ENCODE data around the gene RASL10B. TPM values are rescaled to one million over a fixed set of nuclear protein-coding genes. Genes with fewer than 3 reads are reported as not detected.
"Not testable (repeated sequence)": the region's sequence is repeated elsewhere in the genome, so short reads cannot be mapped to it uniquely, and the experiment has no call there.

Gene RASL10B
- total RNA-seq, 3 donors from 2014 or later, result 0.65 to 4.6 TPM; not detected in 1

GRCh38 chr17:35747540-35748017, 16.1 kb downstream of the RASL10B start:
- no peak overlapping the region for H3K4me3 ChIP-seq
- DNase-seq (peak in 2 of 3 donors; percentile 76 to 90), ATAC-seq (peak; percentile 86)
- peak; percentile 60 for TF ChIP-seq CTCF (IDR thresholded peaks at IDR 0.05)
- no peaks in the 10 kb centered on the region for H3K36me3 ChIP-seq (ENCODE audit: low read depth)
- no peaks in the 10 kb centered on the region for H3K9me3 ChIP-seq
- no peaks in the 10 kb centered on the region for H3K4me1 ChIP-seq (ENCODE audit: low read depth)
- intact Hi-C loops (cut with DNase I, micrococcal nuclease), result loop anchor here in 1 of 2 donors (5.0 to 10.0 kb wide), 2 partner anchors 143 to 435 kb away; no protein-coding TSS in a partner anchor

GRCh38 chr17:35748341-35748841, 17.0 kb downstream of the RASL10B start:
- intact Hi-C loops (cut with DNase I, micrococcal nuclease), result loop anchor here in 1 of 2 donors (5.0 to 10.0 kb wide), 2 partner anchors 144 to 436 kb away; no protein-coding TSS in a partner anchor
- Histone ChIP-seq H3K4me1 (ENCODE audit: low read depth) (no peaks in the 10 kb centered on the region), H3K9me3 (no peaks in the 10 kb centered on the region), H3K4me3 (no peak overlapping the region), H3K36me3 (ENCODE audit: low read depth) (no peaks in the 10 kb centered on the region)
- ATAC-seq, result peak; percentile 45
- no peak for TF ChIP-seq CTCF (IDR thresholded peaks at IDR 0.05)
- peak in 1 of 3 donors; percentile 40 for DNase-seq

- Histone ChIP-seq H3K36me3 (ENCODE audit: low read depth) (no peaks in the 10 kb centered on the region), H3K4me1 (ENCODE audit: low read depth) (no peaks in the 10 kb centered on the region), H3K9me3 (no peaks in the 10 kb centered on the region), H3K4me3 (no peak overlapping the region)
- DNase-seq (no peak), ATAC-seq (no peak)
- TF ChIP-seq CTCF (IDR thresholded peaks at IDR 0.05), result no peak
- intact Hi-C loops (cut with DNase I, micrococcal nuclease), result loop anchor here in 1 of 2 donors (5.0 to 10.0 kb wide), 2 partner anchors 144 to 437 kb away; no protein-coding TSS in a partner anchor
Observed at GRCh38 chr17:35748979-35749378, 17.5 kb downstream of the RASL10B start.

GRCh38 chr17:35749560-35750412, 18.3 kb downstream of the RASL10B start:
- intact Hi-C loops (cut with DNase I, micrococcal nuclease), result loop anchor here in 1 of 2 donors (5.0 to 10.0 kb wide), 2 partner anchors 145 to 437 kb away; no protein-coding TSS in a partner anchor
- Histone ChIP-seq H3K4me1 (ENCODE audit: low read depth) (no peaks in the 10 kb centered on the region), H3K4me3 (no peak overlapping the region), H3K9me3 (no peaks in the 10 kb centered on the region), H3K36me3 (ENCODE audit: low read depth) (no peaks in the 10 kb centered on the region)
- no peak for TF ChIP-seq CTCF (IDR thresholded peaks at IDR 0.05)
- DNase-seq, result no peak
- ATAC-seq, result no peak

GRCh38 chr17:35750526-35751395, 19.3 kb downstream of the RASL10B start:
- no peaks in the 10 kb centered on the region for H3K4me1 ChIP-seq (ENCODE audit: low read depth)
- H3K36me3 ChIP-seq (ENCODE audit: low read depth), result no peaks in the 10 kb centered on the region
- no peak for TF ChIP-seq CTCF (IDR thresholded peaks at IDR 0.05)
- no peak overlapping the region for H3K4me3 ChIP-seq
- ATAC-seq (no peak), DNase-seq (no peak)
- intact Hi-C loops (cut with DNase I, micrococcal nuclease), result no loop called here
- H3K9me3 ChIP-seq, result no peaks in the 10 kb centered on the region

GRCh38 chr17:35751541-35751940, 20.1 kb downstream of the RASL10B start:
- H3K4me1 ChIP-seq (ENCODE audit: low read depth); H3K4me3 ChIP-seq; intact Hi-C loops (cut with DNase I, micrococcal nuclease); ATAC-seq; H3K9me3 ChIP-seq; DNase-seq; H3K36me3 ChIP-seq (ENCODE audit: low read depth): not testable (repeated sequence)

All from mucosa of descending colon (tissue), 3 donors.